Effector memory CD4-positive, alpha-beta T cell (primary cell): ENCODE data around the gene EML5.

ENCODE experiments used
- DNase-seq, 3 donors: peaks; one replicate each; pipeline ENCODE4 v3.0.0-alpha.2; 2020
- H3K27ac ChIP-seq: 2 replicates; pipeline ENCODE4 v1.7.0; 2013; ENCODE audit warnings: mild to moderate bottlenecking, low read length, moderate library complexity; ENCODE audit not compliant: insufficient read depth, poor library complexity, severe bottlenecking
- H3K27me3 ChIP-seq: replicated peaks from 2 replicates; pipeline ENCODE4 v1.7.0; 2013; ENCODE audit warnings: mild to moderate bottlenecking, low read length; ENCODE audit not compliant: insufficient read depth, control insufficient read depth, poor library complexity, severe bottlenecking
- H3K36me3 ChIP-seq: 2 replicates; pipeline ENCODE4 v1.7.0; 2013; ENCODE audit warnings: mild to moderate bottlenecking, low read length, moderate library complexity; ENCODE audit not compliant: control insufficient read depth, insufficient read depth
- H3K4me1 ChIP-seq: 2 replicates; pipeline ENCODE4 v1.7.0; 2013; ENCODE audit warnings: low read length, mild to moderate bottlenecking; ENCODE audit not compliant: control insufficient read depth, insufficient read depth, poor library complexity, severe bottlenecking
- H3K4me3 ChIP-seq: 2 replicates; pipeline ENCODE4 v1.7.0; 2013; ENCODE audit warnings: low read length, low read depth, mild to moderate bottlenecking; ENCODE audit not compliant: insufficient read depth, poor library complexity, severe bottlenecking
- H3K9me3 ChIP-seq: 2 replicates; pipeline ENCODE4 v1.7.0; 2013; ENCODE audit warnings: mild to moderate bottlenecking, low read length, moderate library complexity; ENCODE audit not compliant: control insufficient read depth

EML5 gene

GRCh38 chr14:88613552-88614010 lies 179.2 kb downstream of the EML5 start:
- peaks cover 20% of the 10 kb centered on the region for H3K36me3 ChIP-seq
- no peaks in the 10 kb centered on the region for H3K4me1 ChIP-seq
- H3K9me3 ChIP-seq = no peaks in the 10 kb centered on the region
- H3K27me3 ChIP-seq = no peaks in the 10 kb centered on the region
- DNase-seq = no peak
- no peak overlapping the region for H3K27ac ChIP-seq
- H3K4me3 ChIP-seq = no peak overlapping the region

DNA sequence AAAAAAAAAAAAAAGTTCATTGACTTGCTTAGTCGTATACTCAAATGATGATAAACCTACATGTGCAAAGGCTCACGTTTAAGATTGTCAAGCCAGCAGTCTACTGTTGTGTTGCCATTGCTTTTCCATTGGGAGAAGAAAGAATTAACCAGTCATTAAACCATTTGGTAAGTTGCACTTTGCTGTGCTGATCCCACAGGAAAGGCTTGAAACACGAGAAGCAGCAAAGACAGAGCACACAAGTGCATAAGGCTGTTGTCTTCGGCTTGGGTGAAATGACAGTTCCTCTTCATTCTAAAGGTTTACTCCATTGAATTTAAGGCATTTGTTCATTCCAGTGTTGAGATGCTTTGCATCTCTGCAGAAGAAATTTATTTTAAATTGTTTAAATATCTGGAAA lies 179.8 kb downstream of the EML5 start:
- Histone ChIP-seq H3K36me3 (peaks cover 20% of the 10 kb centered on the region), H3K4me3 (no peak overlapping the region), H3K4me1 (no peaks in the 10 kb centered on the region), H3K27ac (no peak overlapping the region), H3K27me3 (no peaks in the 10 kb centered on the region), H3K9me3 (no peaks in the 10 kb centered on the region)
- no peak for DNase-seq

GRCh38 chr14:88611878-88612277 lies 180.9 kb downstream of the EML5 start:
- Histone ChIP-seq H3K36me3 (peaks cover 24% of the 10 kb centered on the region), H3K27me3 (no peaks in the 10 kb centered on the region), H3K9me3 (no peaks in the 10 kb centered on the region), H3K4me3 (no peak overlapping the region), H3K27ac (no peak overlapping the region), H3K4me1 (no peaks in the 10 kb centered on the region)
- DNase-seq = no peak

DNA sequence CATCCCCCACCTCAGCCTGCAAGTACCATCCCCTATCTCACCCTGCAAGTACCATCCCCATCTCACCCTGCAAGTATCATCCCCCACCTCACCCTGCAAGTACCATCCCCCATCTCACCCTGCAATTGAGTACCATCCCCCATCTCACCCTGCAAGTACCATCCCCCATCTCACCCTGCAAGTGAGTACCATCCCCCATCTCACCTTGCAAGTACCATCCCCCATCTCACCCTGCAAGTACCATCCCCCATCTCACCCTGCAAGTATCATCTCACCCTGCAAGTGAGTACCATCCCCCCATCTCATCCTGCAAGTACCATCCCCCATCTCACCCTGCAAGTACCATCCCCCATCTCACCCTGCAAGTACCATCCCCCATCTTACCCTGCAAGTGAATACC lies 184.9 kb downstream of the EML5 start:
- H3K27me3 ChIP-seq = no peaks in the 10 kb centered on the region
- H3K27ac ChIP-seq = no peak overlapping the region
- H3K4me3 ChIP-seq = no peak overlapping the region
- no peak for DNase-seq
- no peaks in the 10 kb centered on the region for H3K4me1 ChIP-seq
- no peaks in the 10 kb centered on the region for H3K9me3 ChIP-seq
- peaks cover 41% of the 10 kb centered on the region for H3K36me3 ChIP-seq

- Histone ChIP-seq H3K4me3 (no peak overlapping the region), H3K4me1 (no peaks in the 10 kb centered on the region), H3K36me3 (peaks cover 38% of the 10 kb centered on the region), H3K27me3 (no peaks in the 10 kb centered on the region), H3K27ac (no peak overlapping the region), H3K9me3 (no peaks in the 10 kb centered on the region)
- no peak for DNase-seq
Measured at GRCh38 chr14:88605594-88605993, 187.2 kb downstream of the EML5 start.

GRCh38 chr14:88604212-88604611 lies 188.5 kb downstream of the EML5 start:
- H3K4me1 ChIP-seq = peaks cover 13% of the 10 kb centered on the region
- no peak overlapping the region for H3K4me3 ChIP-seq
- peaks cover 26% of the 10 kb centered on the region for H3K36me3 ChIP-seq
- no peak overlapping the region for H3K27ac ChIP-seq
- no peak for DNase-seq
- no peaks in the 10 kb centered on the region for H3K27me3 ChIP-seq
- H3K9me3 ChIP-seq = no peaks in the 10 kb centered on the region

DNA sequence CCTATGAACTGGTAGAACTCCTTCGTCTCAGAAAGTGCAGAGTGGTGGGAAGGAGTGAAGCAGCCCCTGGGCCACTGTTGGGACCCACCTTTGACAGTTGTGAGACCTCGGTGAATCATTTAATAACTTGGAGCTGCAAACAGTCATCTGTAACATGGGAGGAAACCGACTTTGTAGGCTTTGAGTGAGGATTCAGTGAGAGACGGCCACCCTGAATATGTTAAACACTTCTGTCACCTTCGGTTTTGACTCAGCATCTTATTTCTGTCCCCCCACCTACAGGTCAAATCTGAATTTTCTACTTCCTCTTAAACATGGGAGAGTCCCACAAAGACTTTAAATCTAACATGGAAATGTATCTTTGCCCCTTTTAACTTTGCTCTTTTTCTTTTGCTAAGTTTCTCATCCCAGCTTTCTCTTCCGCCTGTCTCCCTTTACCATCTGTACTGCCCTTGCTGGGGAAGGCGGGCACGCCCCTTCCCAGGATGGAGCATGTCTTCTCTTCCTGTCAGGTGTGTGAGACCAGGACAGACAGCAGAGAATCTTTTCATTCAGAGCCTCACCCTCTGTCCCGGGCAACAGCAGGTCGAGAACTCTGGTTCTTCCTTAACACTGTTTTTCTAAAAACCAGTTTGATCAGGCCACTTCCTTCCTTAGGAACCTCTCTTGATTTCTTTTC lies 192.9 kb downstream of the EML5 start:
- Histone ChIP-seq H3K27ac (peak overlapping the region; percentile 8), H3K4me1 (peaks cover 14% of the 10 kb centered on the region), H3K36me3 (peaks cover 21% of the 10 kb centered on the region), H3K4me3 (no peak overlapping the region), H3K9me3 (no peaks in the 10 kb centered on the region), H3K27me3 (no peaks in the 10 kb centered on the region)
- DNase-seq = no peak

DNA sequence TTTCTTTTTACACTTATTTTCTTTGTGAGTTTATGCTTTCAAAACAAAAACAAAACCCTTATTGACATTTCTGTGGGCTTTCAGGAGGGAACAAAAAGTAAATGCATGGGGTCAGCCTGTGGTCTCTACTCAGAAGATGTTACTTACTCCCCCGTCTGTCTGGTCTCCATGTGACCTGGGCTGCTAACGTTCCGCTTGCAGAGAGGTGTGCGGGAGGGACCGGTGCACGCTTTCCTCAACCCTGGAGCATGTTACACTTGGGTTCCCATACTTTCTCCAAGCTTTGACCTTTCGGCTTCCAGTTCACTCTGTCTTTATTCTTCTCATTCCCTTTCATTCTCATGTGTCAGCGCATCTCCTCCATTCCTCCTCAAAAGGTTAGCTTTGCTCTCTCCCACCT lies 193.4 kb downstream of the EML5 start:
- Histone ChIP-seq H3K27ac (no peak overlapping the region), H3K4me3 (no peak overlapping the region), H3K36me3 (peaks cover 21% of the 10 kb centered on the region)

DNA sequence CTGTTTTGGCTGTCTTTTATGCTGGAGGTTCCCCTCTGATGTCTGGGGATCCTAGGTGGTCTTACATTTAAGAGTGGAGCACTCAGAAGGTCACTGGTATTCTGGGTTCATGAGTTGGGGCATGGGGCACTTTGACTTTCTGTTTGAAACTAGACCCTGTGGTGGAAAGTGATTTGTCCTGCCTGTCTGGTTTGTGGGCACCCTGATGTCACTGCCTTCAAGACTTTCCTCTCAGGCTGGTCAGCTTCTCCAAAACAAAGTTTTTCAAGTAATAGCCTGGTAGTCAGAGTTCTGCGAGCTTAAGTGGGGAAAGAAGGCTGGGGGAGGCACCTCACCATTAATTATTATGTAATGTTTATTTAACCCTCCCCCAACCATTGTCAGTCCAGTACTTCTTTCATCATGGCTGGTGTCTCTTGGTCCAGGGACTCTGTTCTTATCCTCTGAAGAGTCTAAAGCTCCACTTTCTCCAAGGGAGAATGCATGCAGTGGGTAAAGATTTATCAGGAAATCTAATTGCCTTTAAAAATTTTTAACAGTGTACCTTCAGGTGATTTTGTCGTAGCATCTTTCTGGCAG lies 194.6 kb downstream of the EML5 start:
- no peak for DNase-seq
- no peak overlapping the region for H3K27ac ChIP-seq
- peaks cover 15% of the 10 kb centered on the region for H3K36me3 ChIP-seq
- no peaks in the 10 kb centered on the region for H3K9me3 ChIP-seq
- H3K4me1 ChIP-seq = peaks cover 14% of the 10 kb centered on the region
- no peaks in the 10 kb centered on the region for H3K27me3 ChIP-seq
- no peak overlapping the region for H3K4me3 ChIP-seq

More for the DNA sequence above, 193.4 kb downstream of the EML5 start:
- Histone ChIP-seq H3K27me3 (no peaks in the 10 kb centered on the region), H3K4me1 (peaks cover 14% of the 10 kb centered on the region), H3K9me3 (no peaks in the 10 kb centered on the region)
- DNase-seq = no peak

DNA sequence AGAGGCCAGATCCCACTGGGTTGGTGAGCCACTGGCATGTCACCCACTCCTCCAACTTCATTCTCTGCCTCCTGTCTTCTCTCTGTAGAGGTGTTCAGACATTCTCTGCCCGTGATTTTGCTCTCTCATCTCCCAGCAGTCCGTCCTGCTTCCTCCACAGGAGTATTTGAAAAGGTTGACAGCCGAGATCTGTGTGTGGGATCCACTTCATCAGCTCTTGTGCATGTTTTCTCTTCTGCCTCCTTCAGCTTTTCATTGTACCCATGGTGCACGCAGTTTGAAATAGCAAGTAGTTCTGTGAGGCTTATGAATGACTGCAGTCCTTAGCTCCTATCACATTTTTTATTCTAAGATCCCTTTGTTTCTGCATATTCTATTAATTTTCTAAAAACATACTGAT lies 195.2 kb downstream of the EML5 start:
- Histone ChIP-seq H3K9me3 (no peaks in the 10 kb centered on the region), H3K27me3 (no peaks in the 10 kb centered on the region), H3K36me3 (peaks cover 9% of the 10 kb centered on the region), H3K4me1 (peaks cover 14% of the 10 kb centered on the region), H3K4me3 (no peak overlapping the region), H3K27ac (no peak overlapping the region)
- no peak for DNase-seq
